Nephron (organoid): Measurements from ENCODE around the gene CUX1.

Experiments used
- H3K27ac Mint-ChIP-seq, 3 experiments: 2 replicates each; pipeline ENCODE4 v1.8.0; 2020; ENCODE audit warnings: mixed read lengths in 3 of 3, mild to moderate bottlenecking in 2 of 3, moderate library complexity in 1 of 3
- H3K27me3 Mint-ChIP-seq: 2 replicates; pipeline ENCODE4 v1.8.0; 2021; ENCODE audit warnings: low read depth, mild to moderate bottlenecking, moderate library complexity, mixed read lengths
- H3K36me3 Mint-ChIP-seq: 2 replicates; pipeline ENCODE4 v1.8.0; 2020; ENCODE audit warnings: low read depth, mixed read lengths
- H3K4me1 Mint-ChIP-seq: 2 replicates; pipeline ENCODE4 v1.8.0; 2020; ENCODE audit warnings: mixed read lengths
- H3K4me3 Mint-ChIP-seq, 3 experiments: 2 replicates each; pipeline ENCODE4 v1.8.0; 2020; ENCODE audit warnings: mild to moderate bottlenecking in 3 of 3, mixed read lengths in 3 of 3, moderate library complexity in 2 of 3
- H3K9me3 Mint-ChIP-seq: 2 replicates; pipeline ENCODE4 v1.8.0; 2020; ENCODE audit warnings: mixed read lengths
- CTCF ChIP-seq, 3 experiments: fragments of 200-600 bp; sonication (generic); IDR thresholded peaks; one replicate each; pipeline ENCODE4 v1.5.0; 2021; ENCODE audit warnings: antibody characterized with exemption in 3 of 3; ENCODE audit not compliant: unreplicated experiment in 3 of 3

Gene CUX1

GRCh38 chr7:102261451-102261850 is 444.0 kb downstream of the CUX1 start:
- peak overlapping the region in 2 of 3 experiments; percentile 33 to 42 for H3K27ac Mint-ChIP-seq

GRCh38 chr7:102262546-102262945 is 445.1 kb downstream of the CUX1 start:
- Mint-ChIP-seq H3K27ac (no peak overlapping the region), H3K27me3 (no peaks in the 10 kb centered on the region), H3K4me1 (peaks cover 25% of the 10 kb centered on the region), H3K36me3 (no peaks in the 10 kb centered on the region), H3K9me3 (no peaks in the 10 kb centered on the region), H3K4me3 (no peak overlapping the region)
- TF ChIP-seq CTCF (IDR thresholded peaks at IDR 0.05; ENCODE audit: unreplicated experiment in 3 of 3), result no peak

More at GRCh38 chr7:102261451-102261850, 444.0 kb downstream of the CUX1 start:
- Mint-ChIP-seq H3K4me1 (peaks cover 25% of the 10 kb centered on the region), H3K4me3 (no peak overlapping the region), H3K27me3 (no peaks in the 10 kb centered on the region), H3K36me3 (peaks cover 5% of the 10 kb centered on the region), H3K9me3 (no peaks in the 10 kb centered on the region)
- no peak for TF ChIP-seq CTCF (IDR thresholded peaks at IDR 0.05; ENCODE audit: unreplicated experiment in 3 of 3)

GRCh38 chr7:102264367-102264891 is 447.0 kb downstream of the CUX1 start:
- H3K27ac Mint-ChIP-seq, result peak overlapping the region in 2 of 3 experiments; percentile 32 to 43
- no peaks in the 10 kb centered on the region for H3K36me3 Mint-ChIP-seq
- H3K27me3 Mint-ChIP-seq, result no peaks in the 10 kb centered on the region
- no peak overlapping the region for H3K4me3 Mint-ChIP-seq
- no peaks in the 10 kb centered on the region for H3K9me3 Mint-ChIP-seq
- peaks cover 17% of the 10 kb centered on the region for H3K4me1 Mint-ChIP-seq
- TF ChIP-seq CTCF (IDR thresholded peaks at IDR 0.05; ENCODE audit: unreplicated experiment in 3 of 3), result no peak

GRCh38 chr7:102266541-102266940 is 449.1 kb downstream of the CUX1 start:
- Mint-ChIP-seq H3K4me1 (peaks cover 13% of the 10 kb centered on the region), H3K4me3 (no peak overlapping the region)
- TF ChIP-seq CTCF (IDR thresholded peaks at IDR 0.05; ENCODE audit: unreplicated experiment in 3 of 3), result no peak

GRCh38 chr7:102268635-102269034 is 451.2 kb downstream of the CUX1 start:
- no peak for TF ChIP-seq CTCF (IDR thresholded peaks at IDR 0.05; ENCODE audit: unreplicated experiment in 3 of 3)
- Mint-ChIP-seq H3K27me3 (peaks cover 12% of the 10 kb centered on the region), H3K4me3 (no peak overlapping the region), H3K27ac (no peak overlapping the region), H3K36me3 (no peaks in the 10 kb centered on the region), H3K9me3 (no peaks in the 10 kb centered on the region), H3K4me1 (peaks cover 13% of the 10 kb centered on the region)

More at GRCh38 chr7:102266541-102266940, 449.1 kb downstream of the CUX1 start:
- Mint-ChIP-seq H3K27me3 (peaks cover 7% of the 10 kb centered on the region), H3K36me3 (no peaks in the 10 kb centered on the region), H3K27ac (no peak overlapping the region), H3K9me3 (no peaks in the 10 kb centered on the region)

GRCh38 chr7:102270178-102270887 is 452.9 kb downstream of the CUX1 start:
- TF ChIP-seq CTCF (IDR thresholded peaks at IDR 0.05; ENCODE audit: unreplicated experiment in 3 of 3), result no peak
- Mint-ChIP-seq H3K4me3 (no peak overlapping the region), H3K27me3 (peaks cover 12% of the 10 kb centered on the region), H3K4me1 (peaks cover 5% of the 10 kb centered on the region), H3K9me3 (no peaks in the 10 kb centered on the region), H3K27ac (no peak overlapping the region), H3K36me3 (no peaks in the 10 kb centered on the region)
